EH (cell line): ENCODE measurements around the gene EXOC7.

Source experiments
- DNase-seq: peaks from one replicate; pipeline ENCODE4 v3.0.0-alpha.2; 2015; ENCODE audit warnings: low read depth

The EXOC7 gene

DNA sequence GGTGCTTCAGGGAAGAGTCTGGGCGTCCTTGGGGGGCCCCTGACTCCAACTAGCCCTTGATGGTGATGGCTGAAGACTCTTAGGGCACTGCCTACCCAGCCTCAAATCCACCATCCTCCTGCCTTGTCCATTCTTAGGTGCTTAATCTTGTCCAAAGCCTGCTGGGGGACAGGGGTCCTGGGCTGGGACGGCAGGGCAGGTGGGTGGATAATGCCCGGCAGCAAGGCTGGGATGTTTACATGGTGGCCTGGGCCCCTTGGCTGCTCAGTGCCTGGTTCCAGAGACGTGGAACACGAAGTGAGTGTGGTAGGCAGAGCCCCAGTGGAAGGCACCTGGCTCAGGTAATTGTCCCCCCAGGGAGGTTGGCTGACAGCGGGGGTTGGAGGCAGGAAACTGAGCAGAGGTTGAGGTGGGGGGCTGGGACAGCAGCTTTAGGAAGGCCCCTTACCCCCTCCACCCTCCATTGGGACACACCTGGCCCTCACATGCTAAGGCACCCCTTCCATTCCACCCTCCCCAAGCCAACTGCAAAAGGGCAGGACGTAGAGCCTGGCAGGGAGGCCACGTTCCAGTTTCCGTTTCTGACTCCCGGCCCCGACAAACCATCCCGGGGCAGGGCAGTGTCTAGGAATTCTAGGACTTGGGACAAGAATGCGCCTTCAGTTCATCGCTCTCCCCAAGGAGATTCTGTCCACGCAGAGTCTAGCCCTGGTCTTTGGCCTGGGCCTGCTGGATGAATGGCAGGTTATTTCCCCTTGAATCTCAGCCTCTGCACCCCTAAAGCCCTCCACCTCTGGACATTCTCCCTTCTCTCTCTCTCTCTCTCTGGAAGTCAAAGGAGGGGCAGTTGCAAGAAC lies 35.5 kb upstream of the EXOC7 start:
- DNase-seq, result no peak

DNA sequence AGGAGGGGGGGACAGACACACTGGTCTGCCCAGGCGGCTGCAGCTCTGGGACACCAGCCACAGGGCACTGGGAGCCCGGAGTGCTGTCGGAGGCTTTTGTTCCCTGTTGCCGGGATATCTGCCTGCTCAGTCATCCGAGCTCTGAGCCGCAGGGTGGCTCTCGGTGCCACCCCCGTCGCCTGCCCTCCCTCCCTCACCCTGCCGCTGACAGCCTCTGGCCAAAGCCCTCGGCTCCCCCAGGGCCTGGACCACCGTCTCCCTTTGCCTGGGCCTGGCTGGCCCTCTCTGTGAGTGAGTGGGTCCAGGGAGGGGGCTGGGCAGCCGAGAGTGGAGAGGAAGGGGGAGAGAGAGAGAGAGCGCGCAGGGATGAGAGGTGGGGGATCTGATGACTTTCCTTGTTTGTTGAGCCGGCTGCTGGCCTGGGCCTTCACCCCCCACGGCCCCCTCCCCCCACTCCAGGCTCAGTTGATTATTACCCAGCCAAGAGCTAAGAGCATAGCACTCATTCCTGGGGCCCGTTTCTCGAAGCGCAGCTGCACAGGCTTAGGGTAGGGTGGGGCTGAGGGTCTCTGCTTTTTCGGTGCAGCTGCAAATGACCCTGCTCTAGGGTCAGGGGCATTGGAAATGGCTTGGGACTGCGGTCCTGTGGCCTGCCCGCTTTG lies 34.8 kb upstream of the EXOC7 start:
- no peak for DNase-seq

DNA sequence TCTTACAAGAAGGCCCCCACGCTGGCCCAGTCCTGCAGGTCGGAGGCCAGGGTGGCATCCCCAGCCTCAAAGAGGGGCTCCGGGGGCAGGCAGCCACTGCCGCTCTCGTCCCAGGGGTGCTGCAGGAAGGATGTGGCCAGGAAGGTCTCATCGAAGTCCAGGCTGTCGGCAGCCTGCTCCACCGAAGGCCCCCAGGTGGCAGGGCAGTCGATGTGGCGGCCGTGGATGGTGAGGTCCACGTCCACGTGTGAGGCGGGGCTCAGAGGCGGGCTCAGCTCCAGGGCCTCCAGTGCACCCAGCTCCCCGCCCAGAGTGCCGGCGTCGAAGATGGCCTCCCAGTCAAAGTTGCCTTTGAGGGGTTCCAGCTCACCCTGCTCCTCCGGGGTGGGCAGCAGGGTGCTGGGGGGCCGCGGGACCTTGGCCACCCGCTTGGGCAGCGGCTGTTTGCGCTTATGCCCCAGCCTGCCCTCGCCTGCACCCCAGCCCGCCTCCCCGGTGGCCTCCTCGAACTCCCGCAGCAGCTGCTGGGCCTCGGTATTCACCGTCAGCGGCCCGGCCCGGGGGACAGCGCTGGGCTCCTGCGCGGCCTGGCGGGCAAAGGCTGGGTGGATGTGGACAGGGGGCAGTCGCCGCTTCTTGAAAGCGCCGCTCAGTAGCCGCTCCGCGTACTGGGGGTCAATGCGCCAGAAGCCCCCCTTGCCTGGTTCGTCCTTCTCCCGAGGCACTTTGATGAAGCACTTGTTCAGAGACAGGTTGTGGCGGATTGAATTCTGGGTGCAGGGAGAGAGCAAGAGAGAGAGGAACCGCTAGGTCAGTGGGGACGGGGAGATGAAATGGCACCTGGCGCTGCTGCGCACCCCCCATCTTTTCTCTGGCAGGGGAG lies 34.0 kb upstream of the EXOC7 start:
- no peak for DNase-seq

DNA sequence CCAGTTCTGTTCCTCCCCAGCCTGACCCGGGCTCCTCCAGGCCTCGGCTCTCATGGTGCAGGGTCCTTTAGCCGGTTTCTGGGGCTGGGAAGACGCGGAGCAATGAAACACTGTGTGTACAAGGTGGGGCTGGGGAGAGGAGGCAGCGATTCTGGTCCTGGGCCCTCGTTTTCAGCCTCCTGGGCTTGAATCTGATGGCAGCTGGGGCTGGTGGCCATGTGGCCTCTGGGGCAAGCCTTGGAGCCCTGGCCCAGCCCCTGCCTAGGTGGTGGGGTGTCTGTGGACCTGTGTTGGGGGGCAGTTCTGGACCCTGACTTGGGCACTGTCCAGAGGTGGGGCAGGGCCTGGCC lies 33.4 kb upstream of the EXOC7 start:
- DNase-seq, result no peak

DNA sequence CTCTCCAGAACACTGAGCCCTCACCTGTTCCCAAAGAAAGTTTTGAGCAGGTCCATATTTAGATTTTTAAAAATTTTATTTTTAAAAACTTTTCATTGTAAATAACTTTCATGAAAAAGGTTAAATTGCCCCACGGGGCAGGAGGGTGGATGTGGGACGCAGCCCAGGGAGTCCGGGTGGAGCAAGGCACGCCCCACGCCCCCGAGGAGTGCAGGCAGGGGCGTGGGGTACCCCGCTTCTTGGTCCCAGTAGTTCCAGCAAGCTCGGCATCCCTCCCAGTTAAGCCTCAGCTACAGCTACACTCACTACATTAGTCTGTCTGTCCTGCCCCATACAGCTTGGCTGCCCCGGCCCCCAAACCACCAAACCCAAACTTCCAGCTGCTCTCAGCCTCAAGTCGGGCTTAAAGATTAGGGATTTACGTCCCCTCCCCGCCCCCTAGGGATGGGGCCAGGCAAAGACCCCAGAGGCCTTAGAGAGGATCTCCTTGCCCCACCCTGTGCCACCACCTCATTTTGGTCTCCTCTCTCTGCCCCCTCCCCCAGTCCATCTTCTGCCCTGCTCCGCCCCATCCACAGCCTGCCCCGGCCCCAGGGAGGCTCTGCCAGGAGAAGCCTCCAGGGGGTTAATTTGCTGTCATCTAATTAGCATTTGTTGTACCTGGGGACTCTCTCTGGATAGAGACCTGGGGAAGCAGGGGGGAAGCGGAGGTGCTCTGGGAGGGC lies 32.9 kb upstream of the EXOC7 start:
- no peak for DNase-seq

DNA sequence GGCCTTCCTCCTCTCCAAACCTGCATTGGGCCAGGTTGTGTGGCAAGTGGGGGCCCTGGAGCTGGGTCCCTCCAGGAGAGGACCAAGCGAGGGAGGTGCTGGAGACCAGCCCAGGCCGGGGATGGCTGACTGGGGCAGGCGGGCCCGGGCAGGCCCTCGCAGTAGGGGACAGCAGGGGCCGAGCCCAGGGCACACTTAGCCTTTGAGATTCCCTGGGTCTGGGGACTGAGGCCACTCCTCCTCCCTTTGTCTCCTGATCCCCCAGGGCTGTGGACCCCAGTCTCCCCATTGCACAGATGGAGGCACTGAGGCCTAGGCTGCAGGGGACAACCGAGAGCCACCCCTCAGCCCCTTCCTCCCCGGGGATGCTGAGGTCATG lies 32.2 kb upstream of the EXOC7 start:
- DNase-seq, result no peak

DNA sequence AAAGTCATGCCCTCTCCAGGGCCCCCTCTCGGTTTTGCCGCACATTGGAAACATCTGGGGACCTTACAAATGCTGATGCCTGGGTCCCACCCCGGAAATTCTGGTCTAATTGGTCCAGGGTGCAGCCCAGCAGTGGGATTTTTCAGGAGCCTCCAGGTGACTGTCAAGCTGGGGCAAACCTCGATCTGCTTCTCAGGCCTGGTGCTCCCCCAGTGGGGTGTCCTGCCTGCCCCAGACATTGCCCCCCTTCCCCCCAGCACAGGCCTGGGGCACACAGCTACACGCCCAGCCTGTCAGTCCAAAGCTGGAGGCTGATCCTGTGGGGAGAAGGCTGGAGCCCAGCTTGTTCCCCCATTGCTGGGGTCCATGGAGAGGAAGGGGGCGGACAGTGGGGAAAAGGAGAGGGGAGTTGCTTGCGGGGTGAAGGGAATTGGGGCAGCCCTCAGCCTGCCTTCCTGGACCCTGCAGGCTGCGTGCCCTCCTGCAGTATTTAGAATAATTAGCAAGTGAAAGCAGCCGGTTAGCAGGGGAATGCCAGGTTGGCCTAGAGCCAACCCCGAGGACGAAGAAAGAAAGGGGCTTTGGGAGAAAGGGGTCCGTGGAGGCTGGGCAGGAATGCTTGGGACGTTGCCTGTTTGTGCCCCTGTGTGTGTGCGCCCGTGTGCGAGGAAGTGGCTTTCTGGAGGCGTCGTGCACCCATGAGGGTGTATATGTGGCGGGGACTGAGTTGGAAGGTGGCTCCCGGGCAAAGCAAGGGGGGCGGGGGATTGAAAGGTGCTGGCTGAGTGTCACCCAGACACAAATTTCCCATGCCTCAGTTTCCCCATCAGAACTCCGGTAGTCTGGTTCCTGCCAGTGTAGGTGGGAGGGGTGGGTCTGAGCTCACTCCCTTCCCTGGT lies 31.6 kb upstream of the EXOC7 start:
- DNase-seq, result no peak

DNA sequence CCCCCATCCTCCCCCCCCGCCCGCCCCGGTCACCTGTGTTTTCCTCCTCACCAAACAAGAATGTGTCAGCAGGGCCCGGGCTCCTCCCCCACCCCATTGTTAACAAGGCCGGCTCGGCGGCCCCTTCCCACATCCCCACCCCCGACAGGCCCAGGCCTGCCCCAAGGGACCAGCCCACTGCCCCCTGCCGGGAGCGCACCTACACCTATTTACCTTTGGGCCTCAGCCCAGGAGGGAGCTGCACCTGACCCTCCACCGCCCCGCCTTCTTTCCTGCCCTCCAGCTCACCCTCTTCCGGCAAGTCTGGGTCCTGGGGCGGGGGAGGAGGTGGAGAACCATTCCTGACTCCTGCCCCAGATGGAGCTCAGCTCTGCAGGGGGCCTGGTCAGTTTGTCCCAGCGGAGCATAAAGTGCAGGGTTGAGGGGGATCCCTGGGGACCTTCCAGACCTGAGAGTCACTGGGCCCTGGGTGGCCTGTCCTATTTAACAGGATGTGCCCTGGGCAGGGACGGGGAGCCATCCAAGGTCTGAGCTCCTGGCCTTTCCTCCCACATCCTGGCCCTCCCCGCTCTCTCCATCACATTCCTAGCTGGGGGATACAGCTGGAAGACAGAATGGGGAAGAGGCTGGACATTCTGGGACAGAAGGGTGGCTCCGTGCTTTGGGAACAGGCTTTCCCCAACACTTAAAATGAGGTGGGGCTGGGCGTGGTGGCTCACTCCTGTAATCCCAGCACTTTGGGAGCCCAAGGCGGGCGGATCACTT lies 29.2 kb upstream of the EXOC7 start:
- DNase-seq, result peak; percentile 13

DNA sequence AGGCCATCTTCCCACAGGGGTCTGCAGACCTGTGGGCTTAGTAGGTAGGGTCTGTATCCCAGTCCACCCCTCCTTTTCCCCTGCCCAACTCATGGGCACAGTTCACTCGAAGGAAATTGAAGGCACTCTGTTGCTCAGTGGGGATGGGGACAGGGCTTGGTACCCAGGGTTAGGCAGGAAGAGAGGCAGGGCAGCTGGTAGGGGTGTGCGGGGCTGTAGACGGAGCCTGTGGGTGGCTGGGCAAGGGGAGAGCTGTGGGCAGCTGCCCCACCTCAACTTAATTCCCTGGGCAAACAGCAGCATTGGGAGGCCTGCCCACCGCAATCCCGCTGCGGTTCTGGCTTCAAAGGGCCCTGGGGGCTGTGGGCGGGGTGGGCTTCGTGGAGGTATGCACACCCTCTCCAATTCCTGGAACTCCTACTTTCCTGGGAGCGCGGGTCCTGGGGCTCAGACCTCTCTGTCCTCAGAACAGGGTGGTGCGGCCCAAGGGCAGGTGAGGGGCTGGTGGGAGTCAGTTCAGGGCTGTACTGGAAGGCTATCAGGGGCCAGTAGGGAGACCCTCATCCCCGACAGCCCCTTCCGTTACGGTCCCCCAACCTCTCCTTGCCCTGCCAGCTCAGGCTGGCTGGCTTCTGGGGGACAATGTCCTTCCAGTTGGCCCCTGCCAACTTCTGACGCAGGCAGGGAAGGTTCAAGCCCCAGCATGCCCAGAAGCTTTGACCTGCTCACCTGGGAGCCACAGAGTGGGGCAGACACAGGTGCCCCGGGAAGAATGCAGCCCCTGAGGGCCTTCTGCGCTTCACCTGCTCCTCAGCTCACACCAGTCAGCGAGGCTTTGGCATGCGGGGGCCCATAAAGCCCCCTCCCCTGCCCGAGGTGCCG lies 28.3 kb upstream of the EXOC7 start:
- no peak for DNase-seq

DNA sequence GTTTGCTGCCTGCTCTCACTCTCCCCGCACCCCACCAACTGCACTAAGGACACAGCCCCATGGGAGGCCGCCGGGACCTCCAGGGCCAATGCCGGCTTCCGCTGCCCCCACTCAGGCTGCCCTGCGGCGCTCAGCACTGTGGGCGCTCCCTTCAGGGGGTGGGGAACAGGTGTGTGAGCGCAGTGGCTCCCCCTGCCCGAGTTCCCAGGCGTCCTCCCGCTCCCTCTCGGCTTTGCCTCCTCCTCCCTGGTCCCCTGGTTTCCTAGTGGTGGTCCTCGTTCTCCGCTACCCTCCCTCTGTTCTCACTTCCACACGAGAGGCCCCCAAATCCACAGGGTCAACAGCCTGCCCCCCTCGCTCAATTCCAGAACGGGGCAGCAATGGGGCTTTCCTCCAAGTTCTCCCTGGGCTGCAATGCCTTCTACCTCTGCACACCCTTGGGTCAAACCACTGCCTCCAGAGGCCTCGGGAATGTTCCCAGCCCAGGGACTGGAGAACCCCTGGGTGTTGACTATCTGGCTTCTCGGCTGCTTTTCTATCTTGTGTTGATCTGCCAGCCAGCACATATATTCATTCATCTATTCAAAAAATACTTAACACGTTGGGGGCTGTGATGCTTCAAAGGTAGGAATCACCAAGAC lies 27.6 kb upstream of the EXOC7 start:
- DNase-seq, result no peak

DNA sequence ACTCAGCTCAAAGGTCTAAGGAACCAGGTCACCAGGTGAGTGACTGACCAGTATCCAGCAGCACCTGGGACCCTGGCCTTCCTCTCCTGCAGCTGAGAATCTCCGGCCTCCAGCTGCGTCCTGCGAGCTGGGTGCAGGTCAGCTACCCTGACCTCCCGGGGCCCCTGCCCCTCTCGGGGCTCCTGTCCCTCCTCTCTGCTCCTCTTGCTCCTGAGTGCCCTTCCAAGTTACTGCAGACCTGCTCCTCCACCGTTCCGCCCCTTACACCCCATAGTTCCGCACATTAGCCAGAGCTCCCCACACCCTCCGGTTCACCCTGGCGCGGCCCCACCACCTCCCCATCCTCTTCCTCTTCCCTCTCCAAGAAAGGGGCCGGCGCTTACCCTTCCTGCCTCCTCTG lies 26.9 kb upstream of the EXOC7 start:
- DNase-seq, result no peak

DNA sequence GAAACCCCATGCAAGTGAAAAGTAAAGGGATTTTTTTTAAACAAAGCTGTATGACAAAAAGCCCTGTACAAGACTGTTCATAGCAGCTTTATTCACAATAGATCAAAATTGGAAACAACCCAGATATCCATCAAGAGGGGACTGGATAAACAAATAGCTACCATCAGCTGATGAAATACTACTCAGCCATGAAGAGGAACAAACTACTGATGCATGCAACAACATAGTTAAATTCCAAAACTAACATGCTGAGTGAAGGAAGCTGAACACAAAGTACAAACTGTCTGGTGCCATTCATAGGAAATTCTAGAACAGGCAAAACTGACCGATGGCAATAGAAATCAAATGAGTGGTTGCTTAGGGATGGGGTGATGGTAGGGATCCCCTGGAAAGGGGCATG lies 22.3 kb upstream of the EXOC7 start:
- no peak for DNase-seq

DNA sequence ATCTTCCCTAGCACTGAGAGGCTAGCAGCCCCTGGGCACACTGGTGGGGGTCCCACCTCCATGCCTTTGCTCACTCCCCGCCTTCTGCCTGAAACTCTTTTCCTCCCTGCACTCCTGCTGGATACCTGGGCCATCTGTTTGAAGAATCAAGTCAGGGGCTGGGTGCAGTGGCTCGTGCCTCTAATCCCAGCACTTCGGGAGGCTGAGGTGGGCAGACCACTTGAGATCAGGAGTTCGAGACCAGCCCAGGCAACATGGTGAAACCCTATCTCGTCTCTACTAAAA lies 21.7 kb upstream of the EXOC7 start:
- no peak for DNase-seq

DNA sequence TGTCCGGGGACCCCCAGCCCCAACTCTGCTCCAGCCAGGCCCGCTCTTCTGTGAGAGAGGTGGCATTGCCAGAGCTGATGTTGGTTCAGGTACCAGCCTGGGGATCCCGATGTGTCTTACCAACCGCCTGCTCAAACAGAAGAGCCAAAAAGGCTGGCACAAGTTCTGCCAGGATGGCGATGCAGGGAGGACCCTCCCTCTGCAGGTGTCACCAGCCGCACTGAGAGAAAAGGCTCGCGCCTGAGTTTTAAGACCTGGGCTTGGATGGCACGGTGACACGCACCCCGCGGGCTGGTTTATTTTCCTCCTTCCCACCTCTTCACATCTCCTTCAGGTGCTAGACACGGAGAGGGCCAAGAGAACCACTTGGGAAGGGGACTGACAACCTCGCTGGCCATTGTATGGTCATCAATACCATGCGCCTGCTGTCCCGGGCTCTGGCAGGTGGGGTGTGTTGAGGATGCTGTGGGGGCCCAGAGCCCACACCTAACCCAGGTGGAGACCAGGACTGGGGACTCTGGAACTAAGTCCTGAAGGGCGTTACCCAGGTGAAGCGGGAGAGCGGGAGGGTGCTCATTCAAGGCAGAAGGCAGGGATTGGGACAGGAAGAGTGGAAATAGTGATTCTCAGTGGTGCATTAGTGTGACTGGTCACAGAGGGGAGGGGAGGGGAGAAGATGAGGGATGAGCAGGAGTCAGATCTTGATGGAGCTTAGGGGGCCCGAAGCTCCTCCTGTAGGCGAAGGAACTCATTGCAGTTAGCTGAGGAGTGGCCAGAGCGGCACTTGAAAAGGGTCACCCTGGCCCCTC lies 21.2 kb upstream of the EXOC7 start:
- DNase-seq, result peak; percentile 31

DNA sequence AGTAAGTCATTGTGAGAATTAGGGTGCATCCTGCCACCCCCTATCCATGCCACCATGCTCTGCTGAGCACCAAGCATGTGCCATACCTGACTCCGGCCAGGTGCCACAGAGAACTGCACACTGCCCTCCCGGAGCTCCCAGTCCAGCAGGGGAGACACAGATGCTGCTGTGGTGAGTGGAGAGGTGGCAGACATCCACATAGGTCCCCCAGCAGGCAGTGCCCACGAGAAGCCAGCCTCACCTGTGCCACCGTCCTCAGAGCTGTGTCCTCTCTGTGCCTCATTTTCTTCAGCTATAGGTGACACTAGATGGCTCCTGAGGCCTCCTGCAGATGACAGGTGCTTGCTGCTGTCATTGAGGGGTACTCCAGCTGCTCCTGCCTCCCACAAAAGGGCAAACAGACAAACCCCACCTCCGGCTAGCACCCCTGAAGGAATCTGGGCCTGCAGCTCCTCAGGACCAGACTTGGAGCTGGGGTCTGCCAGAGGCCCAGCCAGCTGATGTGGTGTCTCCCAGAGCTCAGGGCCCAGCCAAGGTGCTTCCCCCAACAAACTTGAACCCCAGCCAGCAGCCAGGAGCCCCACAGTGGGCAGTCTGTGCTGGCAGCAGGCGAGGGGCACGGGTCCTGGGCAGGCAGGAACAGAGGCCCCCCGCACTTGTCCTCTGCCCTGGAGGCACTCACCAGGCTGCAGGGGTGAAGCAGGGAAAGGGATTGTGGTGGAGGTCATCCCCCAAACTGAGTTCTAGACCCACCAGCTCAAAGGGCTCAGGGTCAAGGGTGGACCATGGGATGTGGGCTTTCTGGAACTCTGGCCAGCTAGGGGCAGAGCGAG lies 20.4 kb upstream of the EXOC7 start:
- DNase-seq, result no peak

DNA sequence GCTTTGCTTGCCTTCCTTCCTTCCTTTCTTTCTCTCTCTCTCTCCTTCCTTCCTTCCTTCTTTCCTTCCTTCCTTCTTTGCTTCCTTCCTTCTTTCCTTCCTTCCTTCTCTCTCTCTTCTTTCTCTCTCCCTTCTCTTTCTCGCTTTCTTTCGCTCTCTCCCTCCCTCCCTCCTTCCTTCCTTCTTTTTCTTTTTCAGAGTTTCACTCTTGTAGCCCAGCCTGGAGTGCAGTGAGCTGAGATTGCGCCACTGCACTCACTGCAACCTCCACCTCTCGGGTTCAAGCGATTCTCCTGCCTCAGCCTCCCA lies 19.6 kb upstream of the EXOC7 start:
- no peak for DNase-seq

DNA sequence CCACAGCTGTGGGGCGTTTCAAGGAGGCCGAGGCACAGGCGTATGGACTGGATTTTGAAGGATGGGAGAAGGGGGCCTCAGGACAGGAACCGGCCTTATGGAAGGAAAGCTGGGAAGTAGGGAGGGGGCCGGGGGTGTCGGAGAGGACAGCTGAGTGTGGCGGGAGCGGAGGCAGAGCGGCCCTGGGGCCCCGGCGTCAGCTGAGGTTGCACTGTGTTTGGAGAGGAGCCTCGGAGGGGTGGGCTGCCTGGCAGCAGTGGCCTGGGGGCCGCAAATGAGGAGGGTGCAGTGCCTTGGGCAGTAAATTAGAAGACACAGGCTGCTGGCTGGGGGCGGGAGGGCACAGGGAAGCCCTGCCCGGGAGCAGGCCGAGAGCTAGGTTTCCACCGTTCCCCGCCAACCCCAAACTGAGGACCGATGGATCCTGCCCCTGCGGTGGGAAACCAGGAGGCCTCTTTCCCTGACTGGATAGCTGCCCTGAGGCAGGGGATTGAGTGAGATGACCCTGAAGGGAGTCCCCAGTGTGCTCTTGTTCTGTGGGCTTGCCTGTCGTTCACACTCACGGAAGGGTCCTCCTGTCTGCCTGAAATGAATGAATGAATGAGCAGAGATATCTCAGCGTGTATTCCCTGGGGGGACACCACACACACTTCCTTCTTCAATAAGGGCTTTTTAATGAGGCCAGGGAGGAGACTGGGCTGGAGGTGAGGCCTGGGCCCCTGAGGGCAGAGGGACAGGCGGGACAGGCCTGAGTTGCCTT lies 19.0 kb upstream of the EXOC7 start:
- no peak for DNase-seq
